Hepatocyte (in vitro differentiated cells): ENCODE data around the gene TTYH2.

Source experiments
- EZH2 ChIP-seq: fragments of 200-600 bp; sonication (generic); IDR thresholded peaks from 2 replicates; pipeline ENCODE4 v1.6.1; 2016; ENCODE audit warnings: antibody characterized with exemption, mild to moderate bottlenecking, borderline replicate concordance
- EZH2phosphoT487 ChIP-seq: fragments of 200-600 bp; sonication (generic); IDR thresholded peaks from one replicate; pipeline ENCODE4 v1.6.1; 2018; ENCODE audit warnings: antibody characterized with exemption, mild to moderate bottlenecking, low read depth, moderate library complexity; ENCODE audit not compliant: unreplicated experiment, severe bottlenecking
- TF ChIP-seq, protein P1 (sequence below): fragments of 200-600 bp; sonication (generic); IDR thresholded peaks from 2 replicates; pipeline ENCODE4 v1.5.1; 2016; ENCODE audit warnings: antibody characterized with exemption, mild to moderate bottlenecking; ENCODE audit not compliant: poor library complexity

- TF ChIP-seq, protein P1, sequence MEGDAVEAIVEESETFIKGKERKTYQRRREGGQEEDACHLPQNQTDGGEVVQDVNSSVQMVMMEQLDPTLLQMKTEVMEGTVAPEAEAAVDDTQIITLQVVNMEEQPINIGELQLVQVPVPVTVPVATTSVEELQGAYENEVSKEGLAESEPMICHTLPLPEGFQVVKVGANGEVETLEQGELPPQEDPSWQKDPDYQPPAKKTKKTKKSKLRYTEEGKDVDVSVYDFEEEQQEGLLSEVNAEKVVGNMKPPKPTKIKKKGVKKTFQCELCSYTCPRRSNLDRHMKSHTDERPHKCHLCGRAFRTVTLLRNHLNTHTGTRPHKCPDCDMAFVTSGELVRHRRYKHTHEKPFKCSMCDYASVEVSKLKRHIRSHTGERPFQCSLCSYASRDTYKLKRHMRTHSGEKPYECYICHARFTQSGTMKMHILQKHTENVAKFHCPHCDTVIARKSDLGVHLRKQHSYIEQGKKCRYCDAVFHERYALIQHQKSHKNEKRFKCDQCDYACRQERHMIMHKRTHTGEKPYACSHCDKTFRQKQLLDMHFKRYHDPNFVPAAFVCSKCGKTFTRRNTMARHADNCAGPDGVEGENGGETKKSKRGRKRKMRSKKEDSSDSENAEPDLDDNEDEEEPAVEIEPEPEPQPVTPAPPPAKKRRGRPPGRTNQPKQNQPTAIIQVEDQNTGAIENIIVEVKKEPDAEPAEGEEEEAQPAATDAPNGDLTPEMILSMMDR = no peak
- no peak for TF ChIP-seq EZH2phosphoT487
- no peak for TF ChIP-seq EZH2
Observed at GRCh38 chr17:74226252-74226651, 12.9 kb downstream of the TTYH2 start.
